ENCODE results near the gene SF3A1.

The SF3A1 gene

GRCh38 chr22:30299322-30299721 lies 57.4 kb downstream of the SF3A1 start:
- no peak for DNase-seq

GRCh38 chr22:30297991-30298701 lies 58.5 kb downstream of the SF3A1 start:
- no peak for DNase-seq

- DNase-seq, result no peak
Observed at GRCh38 chr22:30297276-30297990, 59.3 kb downstream of the SF3A1 start.

- no peak for DNase-seq
Observed at GRCh38 chr22:30296833-30297232, 59.9 kb downstream of the SF3A1 start.

- DNase-seq, result no peak
Observed at GRCh38 chr22:30296324-30296723, 60.4 kb downstream of the SF3A1 start.

- DNase-seq, result no peak
Observed at GRCh38 chr22:30295576-30295975, 61.1 kb downstream of the SF3A1 start.

- DNase-seq, result no peak
Observed at GRCh38 chr22:30294830-30295229, 61.9 kb downstream of the SF3A1 start.

GRCh38 chr22:30294066-30294465 lies 62.6 kb downstream of the SF3A1 start:
- DNase-seq, result no peak

GRCh38 chr22:30293026-30293425 lies 63.7 kb downstream of the SF3A1 start:
- DNase-seq, result no peak

GRCh38 chr22:30292069-30292970 lies 64.4 kb downstream of the SF3A1 start:
- DNase-seq, result no peak

GRCh38 chr22:30291058-30291892 lies 65.4 kb downstream of the SF3A1 start:
- no peak for DNase-seq

GRCh38 chr22:30290342-30291057 lies 66.2 kb downstream of the SF3A1 start:
- peak in 1 of 2 experiments; percentile 13 for DNase-seq

GRCh38 chr22:30289980-30290313 lies 66.7 kb downstream of the SF3A1 start:
- no peak for DNase-seq

GRCh38 chr22:30289141-30289979 lies 67.3 kb downstream of the SF3A1 start, which contains the start of gene CASTOR1:
CASTOR1 (minus strand) TSS chr22:30289505; CDS start chr22:30289497, 8 bp downstream.
- peak; percentile 85 to 94 for DNase-seq

GRCh38 chr22:30288419-30289140 lies 68.1 kb downstream of the SF3A1 start:
- DNase-seq, result no peak

GRCh38 chr22:30287648-30288418 lies 68.9 kb downstream of the SF3A1 start:
- DNase-seq, result peak; percentile 55 to 83

GRCh38 chr22:30286813-30287647 lies 69.7 kb downstream of the SF3A1 start:
- DNase-seq, result peak in 1 of 2 experiments; percentile 69

- no peak for DNase-seq
Observed at GRCh38 chr22:30286331-30286730, 70.4 kb downstream of the SF3A1 start.
